CD14-positive monocyte (primary cell): ENCODE data around the gene GFOD1. TPM values are rescaled to one million over a fixed set of nuclear protein-coding genes. Genes with fewer than 3 reads are reported as not detected.

ENCODE experiments used
- DNase-seq, 3 donors: peaks; one replicate each; pipeline ENCODE4 v3.0.0-alpha.2; 2011 to 2022
- H2AFZ ChIP-seq: 2 replicates; pipeline ENCODE4 v1.6.0; 2012; ENCODE audit warnings: mild to moderate bottlenecking, low read depth, low read length, inconsistent platforms; ENCODE audit not compliant: insufficient read depth, poor library complexity, severe bottlenecking
- H3K27ac ChIP-seq, 2 donors: 1 replicate in 1 of 2; 2 replicates in 1 of 2; pipeline ENCODE4 v1.5.1; 2012 to 2013; ENCODE audit warnings: low read length in 2 of 2, control low read depth in 1 of 2, inconsistent platforms in 1 of 2, low read depth in 1 of 2, mild to moderate bottlenecking in 1 of 2
- H3K27me3 ChIP-seq, 2 donors: one replicate each; pipeline versions ENCODE4 v1.6.0 to v1.6.1; 2011 to 2013; ENCODE audit warnings: low read length in 2 of 2; ENCODE audit not compliant: control insufficient read depth in 2 of 2, insufficient read depth in 2 of 2
- H3K36me3 ChIP-seq, 2 donors: replicated peaks in 1 of 2; 1 replicate in 1 of 2; 2 replicates in 1 of 2; pipeline versions ENCODE4 v1.5.1 to v1.6.1; 2012 to 2013; ENCODE audit warnings: low read length in 2 of 2, control low read depth in 1 of 2, inconsistent platforms in 1 of 2, mild to moderate bottlenecking in 1 of 2; ENCODE audit not compliant: insufficient read depth in 2 of 2, control insufficient read depth in 1 of 2
- H3K4me1 ChIP-seq, 2 donors: 1 replicate in 1 of 2; 2 replicates in 1 of 2; pipeline versions ENCODE4 v1.5.1 to v1.6.1; 2012 to 2013; ENCODE audit warnings: low read length in 2 of 2, control low read depth in 1 of 2, inconsistent platforms in 1 of 2, mild to moderate bottlenecking in 1 of 2, moderate library complexity in 1 of 2; ENCODE audit not compliant: insufficient read depth in 2 of 2, control insufficient read depth in 1 of 2
- H3K4me2 ChIP-seq: replicated peaks from 2 replicates; pipeline ENCODE3; 2012; ENCODE audit warnings: low read length, moderate library complexity, mild to moderate bottlenecking; ENCODE audit not compliant: poor library complexity, severe bottlenecking; ENCODE audit errors: extremely low read depth
- H3K4me3 ChIP-seq, 3 experiments: fragments of 200-600 bp in 1 of 3; sonication (generic) in 1 of 3; replicated peaks in 1 of 3; 1 replicate in 2 of 3; 2 replicates in 1 of 3; pipeline ENCODE4 v1.5.1; 2011 to 2013; ENCODE audit warnings: low read length in 3 of 3, mild to moderate bottlenecking in 3 of 3, control low read depth in 2 of 3, low read depth in 2 of 3, inconsistent platforms in 1 of 3, moderate library complexity in 1 of 3
- H3K79me2 ChIP-seq: 2 replicates; pipeline ENCODE4 v1.6.0; 2012; ENCODE audit warnings: mild to moderate bottlenecking, control low read depth, inconsistent platforms, low read length, moderate library complexity; ENCODE audit not compliant: insufficient read depth
- H3K9ac ChIP-seq: 2 replicates; pipeline ENCODE4 v1.6.0; 2017; ENCODE audit warnings: low read length, mild to moderate bottlenecking; ENCODE audit not compliant: insufficient read depth, poor library complexity, severe bottlenecking
- H3K9me3 ChIP-seq, 2 donors: replicated peaks in 1 of 2; 1 replicate in 1 of 2; 2 replicates in 1 of 2; pipeline versions ENCODE4 v1.5.1 to v1.6.1; 2012 to 2013; ENCODE audit warnings: low read length in 2 of 2, control low read depth in 1 of 2; ENCODE audit not compliant: control insufficient read depth in 1 of 2, insufficient read depth in 1 of 2
- H4K20me1 ChIP-seq: 2 replicates; pipeline ENCODE4 v1.6.0; 2012; ENCODE audit warnings: mild to moderate bottlenecking, low read length, control low read depth, moderate library complexity; ENCODE audit not compliant: insufficient read depth
- H3K27ac Mint-ChIP-seq, 7 donors: one replicate each; pipeline ENCODE4 v1.8.0; 2020; ENCODE audit warnings: mild to moderate bottlenecking in 7 of 7, mixed read lengths in 7 of 7, moderate library complexity in 6 of 7, inconsistent platforms in 2 of 7
- H3K27me3 Mint-ChIP-seq, 3 donors: one replicate each; pipeline ENCODE4 v1.8.0; 2021 to 2022; ENCODE audit warnings: low read depth in 3 of 3, mild to moderate bottlenecking in 3 of 3, mixed read lengths in 3 of 3, moderate library complexity in 3 of 3, inconsistent platforms in 1 of 3
- H3K36me3 Mint-ChIP-seq, 2 donors: one replicate each; pipeline ENCODE4 v1.8.0; 2020; ENCODE audit warnings: mixed read lengths in 2 of 2, inconsistent platforms in 1 of 2, mild to moderate bottlenecking in 1 of 2
- H3K4me1 Mint-ChIP-seq: one replicate; pipeline ENCODE4 v1.8.0; 2020; ENCODE audit warnings: mild to moderate bottlenecking, mixed read lengths
- H3K4me3 Mint-ChIP-seq, 2 donors: one replicate each; pipeline ENCODE4 v1.8.0; 2020; ENCODE audit warnings: mild to moderate bottlenecking in 2 of 2, mixed read lengths in 2 of 2, moderate library complexity in 1 of 2
- H3K9me3 Mint-ChIP-seq, 7 donors: one replicate each; pipeline ENCODE4 v1.8.0; 2020 to 2022; ENCODE audit warnings: mixed read lengths in 7 of 7, mild to moderate bottlenecking in 6 of 7, moderate library complexity in 6 of 7, inconsistent platforms in 2 of 7
- CTCF ChIP-seq: fragments of 200-600 bp; IDR thresholded peaks from one replicate; pipeline ENCODE4 v1.8.0; 2022; ENCODE audit warnings: antibody characterized with exemption, mild to moderate bottlenecking
- WGBS: methylation state at CpG from one replicate; pipeline ENCODE4 v1.1.5; 2013; ENCODE audit warnings: missing lambda C conversion rate; ENCODE audit not compliant: insufficient coverage; 5-methylcytosine and 5-hydroxymethylcytosine counted together
- intact Hi-C, 2 donors: fragments of 100-400 bp; cut with micrococcal nuclease; formaldehyde crosslinking; loops; one replicate each; pipeline versions ENCODE4 v1.15.0 to v1.15.1; 2023
- polyA plus RNA-seq, 3 donors: library from polyadenylated mRNA; depleted of rRNA in 1 of 3; unstranded in 2 of 3; stranded (reverse) in 1 of 3; fragments of 300-500 nt in 2 of 3; fragments of >200 nt in 1 of 3; fragmentation: Illumina TruSeq in 2 of 3; gene quantifications; 1 replicate in 2 of 3; 2 replicates in 1 of 3; pipeline ENCODE4 v1.2.3, GENCODE V29; 2012 to 2021

Gene GFOD1
- polyA plus RNA-seq, 3 donors = 2.4 to 8.7 (median 2.4) TPM

DNA sequence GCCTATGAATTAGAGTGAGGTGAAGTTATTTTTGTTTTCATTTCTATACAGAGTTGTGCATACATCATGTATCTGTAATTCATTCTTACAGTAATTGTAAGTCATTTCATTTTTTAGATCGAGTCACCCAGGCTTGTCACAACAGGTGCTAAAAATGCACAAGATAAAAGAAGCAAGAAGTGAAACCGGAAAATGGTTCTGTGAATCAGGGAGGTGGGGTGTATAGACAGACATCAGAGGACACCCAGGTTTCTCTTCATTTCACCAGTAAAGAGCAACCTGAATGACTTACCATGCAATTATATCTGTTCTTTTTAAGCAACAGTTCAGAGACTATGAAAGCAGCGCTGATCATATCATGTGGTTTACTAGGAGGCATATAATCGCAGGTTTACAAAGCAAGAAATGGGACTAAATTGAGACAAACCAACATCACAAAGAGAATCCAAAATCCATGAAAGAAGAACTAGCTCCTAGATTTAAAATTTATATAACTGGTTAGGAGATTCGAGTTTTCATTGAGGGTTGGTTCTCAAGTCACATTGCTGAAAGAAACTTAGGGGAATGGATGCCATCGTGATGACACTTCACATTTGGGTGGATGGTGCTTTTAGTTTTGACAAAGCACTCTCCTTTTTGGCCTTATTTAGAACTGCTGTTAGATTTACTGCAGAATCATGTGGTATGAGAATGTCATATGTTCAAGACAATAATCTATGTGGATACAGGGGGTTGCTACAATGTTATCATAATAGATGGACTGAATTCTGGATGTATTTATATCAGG is 131.2 kb downstream of the GFOD1 start:
- H3K36me3 ChIP-seq = no peaks in the 10 kb centered on the region
- H3K4me3 Mint-ChIP-seq = no peak overlapping the region
- H3K4me1 Mint-ChIP-seq = peaks cover 49% of the 10 kb centered on the region
- no peak for DNase-seq
- peak overlapping the region in 1 of 7 donors; percentile 38 for H3K27ac Mint-ChIP-seq
- H3K9me3 ChIP-seq = no peaks in the 10 kb centered on the region
- no peaks in the 10 kb centered on the region for H3K79me2 ChIP-seq
- intact Hi-C loops = no loop called here
- WGBS = no CpG with 5 or more reads among the region's 6 CpGs
- H3K27me3 Mint-ChIP-seq = peaks cover 0 to 3% (median 2%) of the 10 kb centered on the region in 3 donors
- H3K4me3 ChIP-seq = no peak overlapping the region
- no peak overlapping the region for H3K9ac ChIP-seq
- peaks cover 0 to 1% of the 10 kb centered on the region in 2 donors for H3K36me3 Mint-ChIP-seq
- H4K20me1 ChIP-seq = no peaks in the 10 kb centered on the region
- H2AFZ ChIP-seq = no peak overlapping the region
- peaks cover 38 to 44% of the 10 kb centered on the region in 2 donors for H3K4me1 ChIP-seq
- TF ChIP-seq CTCF = no peak
- peaks cover 0 to 3% (median 0%) of the 10 kb centered on the region in 7 donors for H3K9me3 Mint-ChIP-seq
- no peak overlapping the region for H3K27ac ChIP-seq
- H3K4me2 ChIP-seq = no peak overlapping the region
- no peaks in the 10 kb centered on the region for H3K27me3 ChIP-seq

DNA sequence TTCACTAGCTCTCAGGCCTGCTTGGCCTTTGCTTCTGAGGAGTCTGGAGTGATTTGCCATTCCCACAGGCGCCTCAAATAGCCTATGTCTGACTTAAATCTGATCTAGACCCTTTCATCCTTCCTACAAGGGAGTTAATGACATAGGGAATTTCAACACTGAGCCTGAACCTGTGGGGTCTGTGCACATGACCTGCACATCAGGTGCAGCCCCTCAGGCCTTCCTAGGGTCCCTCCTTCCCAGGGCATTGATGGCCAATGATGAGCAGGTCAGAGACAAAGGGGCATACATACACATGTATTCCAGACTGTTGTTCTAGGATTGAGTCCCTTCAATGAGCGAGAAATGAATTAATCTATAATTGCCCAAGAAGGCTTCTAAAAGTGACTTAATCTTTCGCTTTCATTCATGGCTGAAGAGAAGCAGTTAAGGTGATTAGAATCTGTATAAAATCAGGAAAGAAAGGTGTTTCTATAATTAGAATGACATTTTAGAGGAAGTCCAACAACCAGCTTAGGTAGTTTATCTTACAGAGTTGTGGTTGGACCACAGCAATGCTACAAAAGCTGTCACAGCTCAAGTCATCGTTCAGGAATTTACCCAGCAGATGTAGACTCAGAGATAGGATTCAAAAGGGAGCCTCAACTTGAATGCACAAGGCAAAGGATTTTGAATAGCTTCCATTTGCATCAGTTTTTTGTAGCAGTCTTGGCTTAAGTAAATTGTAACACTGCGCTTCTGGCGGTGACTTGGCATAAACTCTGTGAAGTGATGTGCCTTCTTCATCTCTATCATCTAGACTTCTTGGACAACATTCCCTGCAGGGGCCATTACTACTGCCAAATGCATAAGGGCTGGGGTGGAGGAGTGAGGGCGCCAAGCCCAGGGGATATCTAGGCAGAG is 132.1 kb downstream of the GFOD1 start:
- H3K4me2 ChIP-seq = peak overlapping the region; percentile 37
- peaks cover 0 to 3% (median 0%) of the 10 kb centered on the region in 7 donors for H3K9me3 Mint-ChIP-seq
- peaks cover 40% of the 10 kb centered on the region for H3K4me1 Mint-ChIP-seq
- H3K79me2 ChIP-seq = no peaks in the 10 kb centered on the region
- intact Hi-C loops = no loop called here
- H3K4me3 Mint-ChIP-seq = no peak overlapping the region
- H2AFZ ChIP-seq = no peak overlapping the region
- peak overlapping the region; percentile 38 to 90 (median 75) for H3K27ac Mint-ChIP-seq
- peak overlapping the region in 1 of 3 experiments; percentile 11 for H3K4me3 ChIP-seq
- DNase-seq = no peak
- peaks cover 0 to 1% of the 10 kb centered on the region in 2 donors for H3K36me3 Mint-ChIP-seq
- no peaks in the 10 kb centered on the region for H4K20me1 ChIP-seq
- peaks cover 30 to 36% of the 10 kb centered on the region in 2 donors for H3K4me1 ChIP-seq
- no peaks in the 10 kb centered on the region for H3K36me3 ChIP-seq
- no peaks in the 10 kb centered on the region for H3K27me3 ChIP-seq
- TF ChIP-seq CTCF = no peak
- no peaks in the 10 kb centered on the region for H3K9me3 ChIP-seq
- H3K9ac ChIP-seq = no peak overlapping the region
- peak overlapping the region in 1 of 2 donors; percentile 65 for H3K27ac ChIP-seq
- WGBS = 67% methylated on average over 3 of the region's 7 CpGs
- H3K27me3 Mint-ChIP-seq = peaks cover 0 to 6% (median 2%) of the 10 kb centered on the region in 3 donors
